ENCODE data around the gene SUB1.
A peak's percentile ranks its signal among the peaks of the same experiment; 100 is the strongest.

Gene SUB1

DNA sequence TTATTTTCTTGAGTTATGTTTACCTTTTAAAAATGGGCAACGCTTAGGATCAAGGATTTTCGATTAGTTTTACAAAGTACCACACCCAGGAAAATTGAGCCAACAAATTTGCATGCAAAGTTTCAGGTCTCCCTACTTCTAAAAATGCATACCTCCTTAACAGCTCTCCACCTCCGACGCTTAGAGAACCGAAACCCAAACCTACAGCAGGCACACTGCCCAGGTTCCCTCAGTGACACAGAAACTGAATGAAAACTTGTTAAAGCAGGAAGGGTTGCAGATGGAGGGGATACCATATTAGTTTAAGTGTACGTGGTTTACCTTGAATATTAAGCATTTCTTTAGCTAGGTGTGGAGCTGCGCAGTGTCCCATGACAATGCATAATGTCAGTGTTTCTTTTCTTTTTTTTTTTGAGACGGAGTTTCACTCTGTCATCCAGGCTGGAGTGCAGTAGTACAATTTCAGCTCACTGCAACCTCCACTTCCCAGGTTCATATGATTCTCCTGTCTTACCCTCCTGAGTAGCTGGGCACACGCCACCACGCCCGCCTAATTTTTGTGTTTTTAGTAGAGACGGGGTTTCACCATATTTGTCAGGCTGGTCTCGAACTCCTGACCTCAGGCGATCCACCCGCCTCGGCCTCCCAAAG is 1.6 kb upstream of the SUB1 start:
- TF ChIP-seq, protein P1, sequence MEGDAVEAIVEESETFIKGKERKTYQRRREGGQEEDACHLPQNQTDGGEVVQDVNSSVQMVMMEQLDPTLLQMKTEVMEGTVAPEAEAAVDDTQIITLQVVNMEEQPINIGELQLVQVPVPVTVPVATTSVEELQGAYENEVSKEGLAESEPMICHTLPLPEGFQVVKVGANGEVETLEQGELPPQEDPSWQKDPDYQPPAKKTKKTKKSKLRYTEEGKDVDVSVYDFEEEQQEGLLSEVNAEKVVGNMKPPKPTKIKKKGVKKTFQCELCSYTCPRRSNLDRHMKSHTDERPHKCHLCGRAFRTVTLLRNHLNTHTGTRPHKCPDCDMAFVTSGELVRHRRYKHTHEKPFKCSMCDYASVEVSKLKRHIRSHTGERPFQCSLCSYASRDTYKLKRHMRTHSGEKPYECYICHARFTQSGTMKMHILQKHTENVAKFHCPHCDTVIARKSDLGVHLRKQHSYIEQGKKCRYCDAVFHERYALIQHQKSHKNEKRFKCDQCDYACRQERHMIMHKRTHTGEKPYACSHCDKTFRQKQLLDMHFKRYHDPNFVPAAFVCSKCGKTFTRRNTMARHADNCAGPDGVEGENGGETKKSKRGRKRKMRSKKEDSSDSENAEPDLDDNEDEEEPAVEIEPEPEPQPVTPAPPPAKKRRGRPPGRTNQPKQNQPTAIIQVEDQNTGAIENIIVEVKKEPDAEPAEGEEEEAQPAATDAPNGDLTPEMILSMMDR (IDR thresholded peaks at IDR 0.05; ENCODE audit: low read depth, low read length, missing control alignments): no peak
- peak overlapping the region; percentile 14 for H3K4me3 ChIP-seq (ENCODE audit: low read depth, low read length)
- DNase-seq (ENCODE audit: low read depth): peak; percentile 98

DNA sequence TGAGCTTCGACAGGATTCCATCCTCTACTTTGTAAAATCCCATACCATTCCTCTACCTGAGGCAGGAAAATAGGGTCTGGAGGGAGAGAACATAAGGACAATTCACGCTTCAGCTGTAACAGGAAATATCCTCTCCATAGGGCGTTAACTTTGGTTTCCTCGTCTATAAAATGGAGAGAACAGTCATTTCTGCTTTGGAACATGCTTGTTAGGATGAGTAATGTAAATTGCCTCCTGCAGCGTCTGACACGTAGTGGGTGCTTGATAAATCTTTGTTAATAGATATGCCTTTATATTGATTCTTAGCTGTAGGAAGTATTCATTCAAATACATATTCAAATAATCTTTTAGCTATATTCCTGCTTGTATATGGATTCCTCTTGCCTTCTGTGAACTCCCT is 711 bp upstream of the SUB1 start:
- TF ChIP-seq, protein P1 (IDR thresholded peaks at IDR 0.05; ENCODE audit: low read depth, low read length, missing control alignments): no peak
- H3K4me3 ChIP-seq (ENCODE audit: low read depth, low read length): peak overlapping the region; percentile 89
- DNase-seq (ENCODE audit: low read depth): no peak

DNA sequence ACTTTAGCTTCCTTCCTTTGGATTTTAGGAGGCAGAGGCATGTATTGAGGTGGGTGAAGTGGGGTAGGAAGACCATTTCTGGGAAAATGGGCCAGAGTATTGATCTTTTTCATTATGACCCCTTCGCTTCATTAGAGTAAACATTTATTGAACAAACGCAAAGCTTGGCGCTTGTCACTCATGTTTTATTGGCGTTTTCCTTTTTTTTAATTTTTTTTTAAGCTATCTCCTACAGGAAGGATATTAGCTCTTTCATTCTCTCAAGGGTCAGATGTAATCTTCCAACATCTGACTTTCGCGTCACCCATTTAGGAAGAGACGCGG is 273 bp upstream of the SUB1 start:
- H3K4me3 ChIP-seq (ENCODE audit: low read depth, low read length): peak overlapping the region; percentile 89
- TF ChIP-seq, protein P1 (IDR thresholded peaks at IDR 0.05; ENCODE audit: low read depth, low read length, missing control alignments): no peak
- DNase-seq (ENCODE audit: low read depth): no peak

DNA sequence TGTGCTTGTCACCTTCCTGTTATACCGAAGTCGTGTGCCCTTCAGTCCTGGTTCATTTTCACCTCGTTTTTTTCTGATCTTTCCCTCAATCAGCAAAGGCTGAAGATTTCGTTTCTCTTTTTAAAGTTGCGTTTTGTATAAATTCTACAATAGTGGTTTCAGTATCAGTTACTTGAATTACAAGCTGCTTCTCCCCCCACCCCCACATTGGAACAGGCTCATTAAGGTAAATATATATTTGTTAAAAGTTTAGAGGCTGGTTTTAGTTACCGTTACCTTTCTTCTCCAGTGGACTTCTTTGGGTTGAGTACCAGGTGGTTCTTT is 881 bp downstream of the SUB1 start:
- peak overlapping the region; percentile 89 for H3K4me3 ChIP-seq (ENCODE audit: low read depth, low read length)
- TF ChIP-seq, protein P1 (IDR thresholded peaks at IDR 0.05; ENCODE audit: low read depth, low read length, missing control alignments): no peak
- DNase-seq (ENCODE audit: low read depth): peak; percentile 61

DNA sequence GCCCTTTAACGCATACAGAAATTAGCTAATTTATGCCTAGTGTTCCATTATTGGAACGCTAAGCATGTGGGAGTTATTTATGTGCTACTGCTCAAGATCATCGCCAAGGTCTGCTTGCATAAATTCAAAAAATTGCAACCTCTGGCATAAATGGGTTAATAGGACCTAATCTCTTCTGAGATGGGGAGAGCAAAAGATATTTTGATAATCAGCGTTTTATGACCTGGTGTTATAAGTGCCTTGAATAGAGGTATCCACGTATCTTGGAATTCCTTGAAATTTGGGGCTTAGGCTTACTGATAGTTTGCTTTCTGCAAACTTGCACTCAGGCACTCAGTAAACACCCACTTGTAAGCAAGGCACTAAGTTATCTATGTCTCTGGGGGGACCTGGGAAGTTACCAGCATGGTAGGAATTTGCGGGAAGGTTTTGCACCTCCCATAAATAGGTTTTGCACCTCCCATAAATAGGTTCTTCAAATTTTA is 1.8 kb downstream of the SUB1 start:
- peak overlapping the region; percentile 89 for H3K4me3 ChIP-seq (ENCODE audit: low read depth, low read length)
- TF ChIP-seq, protein P1 (IDR thresholded peaks at IDR 0.05; ENCODE audit: low read depth, low read length, missing control alignments): no peak
- DNase-seq (ENCODE audit: low read depth): no peak

DNA sequence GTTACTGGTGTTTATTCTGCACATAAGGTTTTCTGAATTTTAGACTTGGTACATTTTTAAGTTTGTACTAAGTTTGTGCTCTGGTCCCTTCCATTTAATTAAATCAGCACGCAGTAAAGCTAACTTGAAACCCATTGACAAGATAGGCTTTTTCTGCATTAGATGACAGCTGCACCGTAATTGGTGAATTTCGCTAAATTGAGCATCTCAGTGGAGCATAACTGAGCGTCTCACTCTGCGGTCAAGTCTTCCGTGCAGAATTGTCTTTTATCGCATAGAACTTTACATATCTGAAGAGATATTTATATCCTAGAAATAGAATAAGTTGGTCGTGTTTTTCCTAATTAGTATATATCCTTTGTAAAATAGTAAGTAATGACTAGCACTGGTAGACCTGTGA is 4.1 kb downstream of the SUB1 start:
- H3K4me3 ChIP-seq (ENCODE audit: low read depth, low read length): peak overlapping the region; percentile 89
- DNase-seq (ENCODE audit: low read depth): no peak
- TF ChIP-seq, protein P1 (IDR thresholded peaks at IDR 0.05; ENCODE audit: low read depth, low read length, missing control alignments): no peak
